Central memory CD8-positive, alpha-beta T cell (primary cell): ENCODE measurements around the gene SNAPC4.

Source experiments
- ATAC-seq: fragments of 150-1000 bp; cut with Tn5 transposase; replicated peaks from 2 replicates; pipeline ENCODE4 v1.10.0; 2022; ENCODE audit warnings: mild to moderate bottlenecking, moderate FRiP score, moderate number of reproducible peaks; ENCODE audit not compliant: poor library complexity, severe bottlenecking; ENCODE audit errors: extremely low read depth
- DNase-seq, 2 donors: peaks; one replicate each; pipeline ENCODE4 v3.0.0; 2021; ENCODE audit warnings: low spot score in 2 of 2
- H3K27ac Mint-ChIP-seq: one replicate; pipeline ENCODE4 v1.8.0; 2022; ENCODE audit warnings: low read depth, mild to moderate bottlenecking, moderate library complexity, mixed read lengths
- H3K27me3 Mint-ChIP-seq: one replicate; pipeline ENCODE4 v1.8.0; 2022; ENCODE audit warnings: mixed read lengths
- H3K36me3 Mint-ChIP-seq: one replicate; pipeline ENCODE4 v1.8.0; 2022; ENCODE audit warnings: mild to moderate bottlenecking, moderate library complexity, mixed read lengths; ENCODE audit not compliant: insufficient read depth
- H3K4me1 Mint-ChIP-seq: one replicate; pipeline ENCODE4 v1.8.0; 2022; ENCODE audit warnings: mixed read lengths
- H3K4me3 Mint-ChIP-seq: one replicate; pipeline ENCODE4 v1.8.0; 2022; ENCODE audit warnings: mild to moderate bottlenecking, moderate library complexity, mixed read lengths
- H3K9me3 Mint-ChIP-seq: one replicate; pipeline ENCODE4 v1.8.0; 2022; ENCODE audit warnings: mixed read lengths

The SNAPC4 gene

GRCh38 chr9:136377341-136378169 is 22.4 kb downstream of the SNAPC4 start:
- DNase-seq = no peak
- Mint-ChIP-seq H3K27ac (no peak overlapping the region), H3K4me1 (no peaks in the 10 kb centered on the region), H3K27me3 (no peaks in the 10 kb centered on the region), H3K36me3 (peaks cover 5% of the 10 kb centered on the region), H3K9me3 (no peaks in the 10 kb centered on the region), H3K4me3 (no peak overlapping the region)
- no peak for ATAC-seq

DNA sequence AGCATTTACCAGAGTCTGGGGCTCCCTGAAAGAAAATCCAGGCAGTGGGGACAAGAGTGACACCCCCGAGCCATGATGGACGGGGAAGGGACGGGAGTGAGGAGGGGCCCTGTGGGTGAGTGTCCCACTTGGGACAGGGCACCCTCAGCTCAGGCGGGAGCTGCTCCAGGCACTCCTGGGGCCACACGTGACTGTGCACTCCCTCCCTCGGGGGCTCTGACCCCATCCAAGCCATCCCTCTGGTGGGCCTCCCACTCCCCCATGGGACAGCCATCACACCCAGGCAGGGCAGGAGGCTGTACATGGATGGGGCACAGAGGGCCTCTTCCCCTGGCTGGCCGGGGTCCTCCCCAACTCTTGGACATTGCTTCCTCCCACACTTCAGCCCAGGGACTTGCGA is 23.5 kb downstream of the SNAPC4 start:
- H3K4me3 Mint-ChIP-seq = no peak overlapping the region
- DNase-seq (no peak), ATAC-seq (no peak)
- no peaks in the 10 kb centered on the region for H3K27me3 Mint-ChIP-seq
- no peak overlapping the region for H3K27ac Mint-ChIP-seq
- peaks cover 5% of the 10 kb centered on the region for H3K36me3 Mint-ChIP-seq
- H3K4me1 Mint-ChIP-seq = no peaks in the 10 kb centered on the region
- no peaks in the 10 kb centered on the region for H3K9me3 Mint-ChIP-seq

GRCh38 chr9:136375096-136375495 is 24.9 kb downstream of the SNAPC4 start:
- Mint-ChIP-seq H3K36me3 (peaks cover 2% of the 10 kb centered on the region), H3K27me3 (no peaks in the 10 kb centered on the region), H3K9me3 (no peaks in the 10 kb centered on the region), H3K4me3 (no peak overlapping the region), H3K4me1 (no peaks in the 10 kb centered on the region), H3K27ac (no peak overlapping the region)
- DNase-seq (no peak), ATAC-seq (no peak)

DNA sequence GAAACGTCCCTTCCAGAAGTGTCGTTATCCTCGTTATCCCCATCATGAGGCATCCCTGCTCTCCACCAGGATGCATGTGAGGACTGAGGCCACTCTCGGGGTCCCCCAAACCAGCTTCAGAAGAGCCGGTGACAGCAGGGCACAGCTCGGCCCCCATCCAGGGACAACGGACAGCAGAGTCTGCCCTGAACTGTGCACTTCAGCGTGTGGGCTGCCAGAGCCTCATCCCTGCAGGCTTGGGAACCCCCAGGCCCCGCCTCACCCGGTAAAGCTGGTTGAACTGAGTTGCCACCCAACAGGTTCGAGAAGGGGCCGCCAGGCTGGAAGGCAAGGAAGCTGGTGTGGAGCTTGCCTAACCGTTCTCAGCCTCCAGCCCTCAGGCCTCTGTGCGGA is 25.8 kb downstream of the SNAPC4 start:
- Mint-ChIP-seq H3K27ac (no peak overlapping the region), H3K4me1 (no peaks in the 10 kb centered on the region), H3K4me3 (no peak overlapping the region), H3K9me3 (no peaks in the 10 kb centered on the region), H3K27me3 (no peaks in the 10 kb centered on the region), H3K36me3 (peaks cover 2% of the 10 kb centered on the region)
- ATAC-seq (no peak), DNase-seq (no peak)

DNA sequence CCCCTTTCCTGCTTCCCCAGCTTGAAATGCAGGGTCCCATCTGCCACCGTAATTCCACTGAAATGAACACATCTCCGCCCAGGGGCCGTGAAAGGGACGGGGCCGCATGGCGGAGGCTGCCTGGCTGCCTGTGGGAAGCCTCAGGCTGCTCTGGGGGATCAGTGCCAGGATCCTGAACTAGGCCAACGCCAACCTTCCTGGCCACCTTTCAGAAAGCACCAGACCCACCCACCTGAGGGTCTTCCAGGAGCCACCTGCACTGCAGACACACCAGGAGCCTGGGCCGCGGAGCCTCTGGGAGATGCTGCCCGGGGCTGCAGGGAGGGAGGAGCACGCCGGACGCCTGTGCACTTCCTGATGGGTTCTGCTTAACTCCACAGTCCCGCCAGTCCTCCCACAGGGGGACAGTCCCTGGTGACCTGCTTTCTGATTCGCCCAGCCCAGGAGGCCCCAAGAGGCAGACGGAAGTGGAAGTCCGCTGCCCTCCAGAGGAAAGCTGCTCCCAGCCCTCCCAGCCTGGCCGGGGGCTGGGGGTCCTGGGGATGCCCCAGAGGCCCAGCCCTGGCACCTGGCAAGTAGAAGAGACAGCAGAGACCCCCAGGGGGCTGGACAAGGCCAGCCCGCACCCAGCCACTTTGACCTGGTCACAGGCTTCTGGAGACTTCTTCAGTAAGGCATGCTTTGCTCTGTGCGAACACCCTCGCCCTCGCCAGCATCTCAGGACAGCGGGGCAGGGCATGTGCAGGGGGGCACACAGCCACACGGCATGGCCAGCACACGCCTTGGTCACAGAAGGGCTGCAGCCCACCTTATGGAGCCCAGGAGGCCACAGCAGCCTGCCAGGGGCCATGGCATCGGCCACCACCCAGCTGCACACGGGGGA is 26.4 kb downstream of the SNAPC4 start, which contains the start of gene CARD9:
Gene CARD9 (minus strand): TSS at position 370 of the 883 bp plus-strand sequence. CDS start 1,591 bp downstream, outside the sequence.
- Mint-ChIP-seq H3K27me3 (no peaks in the 10 kb centered on the region), H3K27ac (no peak within 1 kb of the TSS), H3K36me3 (peaks cover 2% of the 10 kb centered on the region), H3K4me1 (no peaks in the 10 kb centered on the region), H3K4me3 (no peak within 1 kb of the TSS), H3K9me3 (no peaks in the 10 kb centered on the region)
- DNase-seq (no peak), ATAC-seq (no peak)

- H3K4me1 Mint-ChIP-seq = no peaks in the 10 kb centered on the region
- no peak overlapping the region for H3K27ac Mint-ChIP-seq
- no peak overlapping the region for H3K4me3 Mint-ChIP-seq
- DNase-seq (no peak), ATAC-seq (no peak)
- H3K9me3 Mint-ChIP-seq = no peaks in the 10 kb centered on the region
- peaks cover 2% of the 10 kb centered on the region for H3K36me3 Mint-ChIP-seq
- H3K27me3 Mint-ChIP-seq = no peaks in the 10 kb centered on the region
These were observed 27.2 kb downstream of the SNAPC4 start for GRCh38 chr9:136372561-136373299.

DNA sequence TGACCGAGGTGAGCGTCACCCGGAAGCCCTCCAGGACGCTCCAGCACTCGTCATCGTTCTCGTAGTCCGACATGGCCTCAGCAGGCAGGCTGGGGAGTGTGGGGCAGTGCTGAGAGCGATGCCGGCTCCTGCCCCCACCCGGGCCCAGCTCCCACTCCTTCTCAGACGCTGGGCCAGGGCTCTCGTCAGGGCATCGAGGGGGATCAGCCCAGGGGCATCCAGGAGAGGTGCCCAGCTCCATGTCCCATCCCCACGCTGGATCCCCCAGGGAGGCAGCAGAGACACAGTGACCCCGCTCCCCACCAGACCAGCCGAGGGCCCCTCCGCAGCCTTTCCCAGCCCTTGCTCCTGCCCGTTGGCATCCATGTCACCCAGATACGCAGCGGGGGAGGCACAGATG is 28.0 kb downstream of the SNAPC4 start:
- Mint-ChIP-seq H3K27me3 (no peaks in the 10 kb centered on the region), H3K4me1 (no peaks in the 10 kb centered on the region), H3K27ac (no peak overlapping the region), H3K9me3 (no peaks in the 10 kb centered on the region), H3K4me3 (no peak overlapping the region), H3K36me3 (no peaks in the 10 kb centered on the region)
- ATAC-seq (no peak), DNase-seq (no peak)

- no peak for ATAC-seq
These were observed 28.5 kb downstream of the SNAPC4 start for GRCh38 chr9:136371533-136371880.

DNA sequence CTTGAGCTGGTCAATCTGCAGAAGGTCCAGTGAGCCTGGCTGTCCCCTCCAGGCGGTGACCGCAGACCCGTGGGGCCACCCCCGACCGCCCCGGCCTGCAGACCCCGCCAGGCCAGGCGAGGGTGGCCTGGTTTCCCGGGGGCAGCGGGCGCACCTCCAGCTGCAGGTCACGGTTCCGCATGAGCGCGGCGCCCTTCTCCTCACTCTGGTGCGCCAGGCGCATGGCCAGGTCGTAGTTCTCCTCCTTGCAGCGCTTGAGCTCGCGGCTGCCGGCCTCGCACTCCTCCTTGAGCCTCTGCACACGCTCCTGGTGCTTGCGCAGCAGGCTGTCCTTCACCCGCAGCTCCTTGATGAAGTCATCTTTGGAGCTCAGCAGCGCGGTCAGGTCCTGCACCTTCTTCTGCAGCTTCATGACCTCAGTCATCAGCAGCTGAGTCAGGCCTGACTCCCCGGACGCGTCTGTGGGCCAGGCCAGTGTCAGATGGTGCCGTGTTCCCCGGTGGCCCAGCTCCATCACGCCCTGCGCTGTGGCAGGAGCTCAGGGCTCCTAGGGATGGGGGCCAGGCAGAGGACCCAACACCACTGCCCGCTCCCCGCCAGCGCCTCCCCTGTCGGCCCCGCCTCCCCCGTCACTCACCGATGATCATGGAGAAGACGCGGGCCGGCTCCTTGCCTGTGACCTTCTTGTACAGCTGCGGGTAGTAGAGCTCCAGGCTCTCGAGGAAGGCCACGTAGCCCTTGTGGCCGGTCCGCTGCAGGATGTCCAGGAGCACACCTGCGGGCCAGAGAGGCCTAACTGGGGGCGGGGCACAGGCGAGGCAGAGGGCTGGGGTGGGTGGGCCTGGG is 29.1 kb downstream of the SNAPC4 start:
- no peaks in the 10 kb centered on the region for H3K36me3 Mint-ChIP-seq
- ATAC-seq (no peak), DNase-seq (no peak)
- no peaks in the 10 kb centered on the region for H3K4me1 Mint-ChIP-seq
- H3K27me3 Mint-ChIP-seq = no peaks in the 10 kb centered on the region
- no peaks in the 10 kb centered on the region for H3K9me3 Mint-ChIP-seq
- H3K4me3 Mint-ChIP-seq = no peak overlapping the region
- no peak overlapping the region for H3K27ac Mint-ChIP-seq

More at GRCh38 chr9:136371533-136371880, 28.5 kb downstream of the SNAPC4 start:
- no peak for DNase-seq
- Mint-ChIP-seq H3K27me3 (no peaks in the 10 kb centered on the region), H3K27ac (no peak overlapping the region), H3K4me3 (no peak overlapping the region), H3K36me3 (no peaks in the 10 kb centered on the region), H3K4me1 (no peaks in the 10 kb centered on the region), H3K9me3 (no peaks in the 10 kb centered on the region)

GRCh38 chr9:136370037-136370436 is 29.9 kb downstream of the SNAPC4 start:
- H3K4me3 Mint-ChIP-seq = no peak overlapping the region
- H3K4me1 Mint-ChIP-seq = no peaks in the 10 kb centered on the region

GRCh38 chr9:136368190-136368589 is 31.8 kb downstream of the SNAPC4 start:
- Mint-ChIP-seq H3K27me3 (no peaks in the 10 kb centered on the region), H3K27ac (no peak overlapping the region), H3K4me3 (no peak overlapping the region), H3K36me3 (peaks cover 2% of the 10 kb centered on the region), H3K9me3 (no peaks in the 10 kb centered on the region), H3K4me1 (no peaks in the 10 kb centered on the region)
- ATAC-seq (no peak), DNase-seq (no peak)

More at GRCh38 chr9:136370037-136370436, 29.9 kb downstream of the SNAPC4 start:
- ATAC-seq = no peak
- no peaks in the 10 kb centered on the region for H3K9me3 Mint-ChIP-seq
- H3K27ac Mint-ChIP-seq = no peak overlapping the region
- H3K36me3 Mint-ChIP-seq = no peaks in the 10 kb centered on the region
- DNase-seq = no peak
- H3K27me3 Mint-ChIP-seq = no peaks in the 10 kb centered on the region
